Measurements from ENCODE around the gene ESYT2. TPM values are rescaled to one million over a fixed set of nuclear protein-coding genes. Genes with fewer than 3 reads are reported as not detected.
"Not testable (repeated sequence)": the region's sequence is repeated elsewhere in the genome, so short reads cannot be mapped to it uniquely, and the experiment has no call there.

ESYT2 gene
- total and polyA plus RNA-seq, 7 experiments from 2014 or later, result 46.3 to 129 (median 112) TPM

DNA sequence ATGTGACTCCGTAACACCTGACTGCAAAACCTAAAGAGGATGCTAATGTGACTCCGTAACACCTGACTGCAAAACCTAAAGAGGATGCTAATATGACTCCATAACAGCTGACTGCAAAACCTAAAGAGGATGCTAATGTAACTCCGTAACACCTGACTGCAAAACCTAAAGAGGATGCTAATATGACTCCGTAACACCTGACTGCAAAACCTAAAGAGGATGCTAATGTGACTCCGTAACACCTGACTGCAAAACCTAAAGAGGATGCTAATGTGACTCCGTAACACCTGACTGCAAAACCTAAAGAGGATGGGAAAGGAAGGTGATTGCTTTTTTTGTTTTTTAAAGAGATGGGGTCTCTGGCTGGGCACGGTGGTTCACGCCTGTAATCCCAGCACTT, 9.9 kb upstream of the ESYT2 start:
- H3K4me3 ChIP-seq (ENCODE audit: low read length); H3K4me3 Mint-ChIP-seq; H3K9me3 Mint-ChIP-seq; H3K36me3 ChIP-seq (ENCODE audit: control insufficient read depth in 2 of 3, insufficient read depth in 3 of 3, low read length in 3 of 3); H3K36me3 Mint-ChIP-seq; H3K27me3 ChIP-seq (ENCODE audit: control insufficient read depth in 2 of 2, insufficient read depth in 2 of 2, low read length in 2 of 2); H3K4me1 ChIP-seq (ENCODE audit: control insufficient read depth in 2 of 2, insufficient read depth in 2 of 2, low read length in 2 of 2); ATAC-seq; H3K27me3 Mint-ChIP-seq; H3K9me3 ChIP-seq (ENCODE audit: control insufficient read depth in 2 of 3, low read length in 3 of 3); H3K27ac ChIP-seq (ENCODE audit: low read depth, low read length); intact Hi-C loops (cut with micrococcal nuclease); CTCF ChIA-PET; POLR2A ChIA-PET; H3K27ac Mint-ChIP-seq; DNase-seq: not testable (repeated sequence)
- peaks cover 8 to 26% (median 17%) of the 10 kb centered on the region in 7 donors for H3K4me1 Mint-ChIP-seq

- DNase-seq (no peak), ATAC-seq (no peak)
- H3K4me1 Mint-ChIP-seq, result peaks cover 8 to 19% (median 13%) of the 10 kb centered on the region in 7 donors
- no peaks in the 10 kb centered on the region for H3K27me3 ChIP-seq (ENCODE audit: control insufficient read depth in 2 of 2, insufficient read depth in 2 of 2, low read length in 2 of 2)
- H3K4me3 ChIP-seq (ENCODE audit: low read length), result no peak overlapping the region
- POLR2A ChIA-PET, result no interaction called here
- intact Hi-C loops (cut with micrococcal nuclease), result no loop called here
- H3K27ac Mint-ChIP-seq, result peak overlapping the region in 2 of 9 donors; percentile 12 to 45
- no peak overlapping the region for H3K4me3 Mint-ChIP-seq
- peaks cover 0 to 3% of the 10 kb centered on the region in 2 donors for H3K4me1 ChIP-seq (ENCODE audit: control insufficient read depth in 2 of 2, insufficient read depth in 2 of 2, low read length in 2 of 2)
- H3K27ac ChIP-seq (ENCODE audit: low read depth, low read length), result no peak overlapping the region
- no peaks in the 10 kb centered on the region for H3K27me3 Mint-ChIP-seq
- no peaks in the 10 kb centered on the region for H3K9me3 Mint-ChIP-seq
- H3K36me3 ChIP-seq (ENCODE audit: control insufficient read depth in 2 of 3, insufficient read depth in 3 of 3, low read length in 3 of 3), result no peaks in the 10 kb centered on the region
- H3K36me3 Mint-ChIP-seq, result no peaks in the 10 kb centered on the region
- CTCF ChIA-PET, result no interaction called here
- no peaks in the 10 kb centered on the region for H3K9me3 ChIP-seq (ENCODE audit: control insufficient read depth in 2 of 3, low read length in 3 of 3)
Observed at GRCh38 chr7:158837790-158838637, 8.7 kb upstream of the ESYT2 start.

- Mint-ChIP-seq H3K27ac (peak overlapping the region in 1 of 9 donors; percentile 84), H3K4me1 (peaks cover 0 to 10% (median 4%) of the 10 kb centered on the region in 7 donors), H3K27me3 (peaks cover 0 to 9% (median 0%) of the 10 kb centered on the region in 5 donors), H3K4me3 (no peak overlapping the region), H3K36me3 (peaks cover 0 to 3% (median 0%) of the 10 kb centered on the region in 5 donors), H3K9me3 (no peaks in the 10 kb centered on the region)
- intact Hi-C loops (cut with micrococcal nuclease), result no loop called here
- H3K4me1 ChIP-seq (ENCODE audit: control insufficient read depth in 2 of 2, insufficient read depth in 2 of 2, low read length in 2 of 2), result no peaks in the 10 kb centered on the region
- no peak overlapping the region for H3K4me3 ChIP-seq (ENCODE audit: low read length)
- POLR2A ChIA-PET, result interaction anchor here (1.1 kb wide), 1 partner anchor 19 kb away, joined by 7 read pairs; no protein-coding TSS in a partner anchor
- no peaks in the 10 kb centered on the region for H3K27me3 ChIP-seq (ENCODE audit: control insufficient read depth in 2 of 2, insufficient read depth in 2 of 2, low read length in 2 of 2)
- H3K36me3 ChIP-seq (ENCODE audit: control insufficient read depth in 2 of 3, insufficient read depth in 3 of 3, low read length in 3 of 3), result no peaks in the 10 kb centered on the region
- no peak for ATAC-seq
- CTCF ChIA-PET, result no interaction called here
- DNase-seq, result no peak
- no peak overlapping the region for H3K27ac ChIP-seq (ENCODE audit: low read depth, low read length)
- H3K9me3 ChIP-seq (ENCODE audit: control insufficient read depth in 2 of 3, low read length in 3 of 3), result no peaks in the 10 kb centered on the region
Observed at GRCh38 chr7:158836692-158837091, 7.4 kb upstream of the ESYT2 start.

DNA sequence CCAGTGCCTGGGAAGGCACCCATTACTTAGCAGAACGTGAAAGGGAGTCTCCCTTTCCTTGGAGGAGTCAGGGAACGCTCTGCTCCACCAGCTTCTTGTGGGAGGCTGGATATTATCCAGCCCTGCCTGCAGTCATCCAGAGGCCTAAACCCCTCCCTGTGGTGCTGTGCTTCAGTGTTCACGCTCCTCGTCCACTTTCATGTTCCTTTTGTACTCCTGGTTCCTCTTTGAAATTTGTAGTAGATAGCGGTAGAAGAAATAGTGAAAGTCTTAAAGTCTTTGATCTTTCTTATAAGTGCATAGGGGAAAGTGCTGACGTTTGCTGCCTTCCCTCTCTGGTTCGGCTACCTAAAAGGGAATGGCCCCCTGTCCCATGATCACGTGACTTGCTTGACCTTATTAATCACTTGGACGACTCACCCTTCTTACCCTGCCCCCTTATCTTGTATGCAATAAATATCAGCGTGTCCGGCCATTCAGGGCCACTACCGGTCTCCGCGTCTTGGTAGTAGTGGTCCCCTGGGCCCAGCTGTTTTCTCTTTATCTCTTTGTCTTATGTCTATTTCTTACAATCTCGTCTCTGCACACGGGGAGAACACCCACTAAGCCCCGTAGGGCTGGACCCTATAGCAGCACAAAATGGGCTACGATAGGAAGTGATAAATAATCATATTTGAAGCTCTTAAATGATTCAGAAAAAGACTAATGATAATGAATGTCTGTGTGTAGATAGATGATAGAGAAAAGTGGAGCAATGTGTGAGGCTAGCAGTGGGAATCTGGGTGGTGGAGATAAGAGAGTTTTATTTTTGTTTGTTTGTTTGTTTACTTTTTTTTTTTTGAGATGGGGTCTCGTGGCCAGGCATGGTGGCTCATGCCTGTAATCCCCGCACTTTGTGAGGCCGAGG, 5.8 kb upstream of the ESYT2 start:
- Mint-ChIP-seq H3K4me3 (peak overlapping the region in 1 of 10 donors; percentile 14), H3K36me3 (peaks cover 0 to 3% (median 0%) of the 10 kb centered on the region in 5 donors), H3K4me1 (peaks cover 6 to 14% (median 10%) of the 10 kb centered on the region in 7 donors), H3K27ac (peak overlapping the region in 1 of 9 donors; percentile 4), H3K27me3 (peaks cover 0 to 11% (median 0%) of the 10 kb centered on the region in 5 donors), H3K9me3 (no peaks in the 10 kb centered on the region)
- H3K4me3 ChIP-seq (ENCODE audit: low read length), result no peak overlapping the region
- ChIA-PET CTCF (interaction anchor here (0.6 kb wide), 1 partner anchor 215 kb away, joined by 3 read pairs; no protein-coding TSS in a partner anchor), POLR2A (interaction anchor here (1.1 kb wide), 1 partner anchor 21 kb away, joined by 7 read pairs; no protein-coding TSS in a partner anchor)
- no peaks in the 10 kb centered on the region for H3K36me3 ChIP-seq (ENCODE audit: control insufficient read depth in 2 of 3, insufficient read depth in 3 of 3, low read length in 3 of 3)
- intact Hi-C loops (cut with micrococcal nuclease), result no loop called here
- H3K9me3 ChIP-seq (ENCODE audit: control insufficient read depth in 2 of 3, low read length in 3 of 3), result no peaks in the 10 kb centered on the region
- H3K4me1 ChIP-seq (ENCODE audit: control insufficient read depth in 2 of 2, insufficient read depth in 2 of 2, low read length in 2 of 2), result peaks cover 4% of the 10 kb centered on the region in 2 donors
- H3K27ac ChIP-seq (ENCODE audit: low read depth, low read length), result no peak overlapping the region
- H3K27me3 ChIP-seq (ENCODE audit: control insufficient read depth in 2 of 2, insufficient read depth in 2 of 2, low read length in 2 of 2), result no peaks in the 10 kb centered on the region
- no peak for DNase-seq
- ATAC-seq, result no peak

GRCh38 chr7:158832994-158833393, 3.7 kb upstream of the ESYT2 start:
- Histone ChIP-seq H3K27ac (ENCODE audit: low read depth, low read length) (no peak overlapping the region), H3K36me3 (ENCODE audit: control insufficient read depth in 2 of 3, insufficient read depth in 3 of 3, low read length in 3 of 3) (peaks cover 0 to 10% (median 0%) of the 10 kb centered on the region in 3 experiments), H3K4me1 (ENCODE audit: control insufficient read depth in 2 of 2, insufficient read depth in 2 of 2, low read length in 2 of 2) (peaks cover 5 to 7% of the 10 kb centered on the region in 2 donors), H3K9me3 (ENCODE audit: control insufficient read depth in 2 of 3, low read length in 3 of 3) (no peaks in the 10 kb centered on the region), H3K4me3 (ENCODE audit: low read length) (no peak overlapping the region), H3K27me3 (ENCODE audit: control insufficient read depth in 2 of 2, insufficient read depth in 2 of 2, low read length in 2 of 2) (no peaks in the 10 kb centered on the region)
- peaks cover 0 to 11% (median 0%) of the 10 kb centered on the region in 5 donors for H3K27me3 Mint-ChIP-seq
- peak overlapping the region in 2 of 9 donors; percentile 4 to 70 for H3K27ac Mint-ChIP-seq
- CTCF ChIA-PET, result no interaction called here
- DNase-seq, result no peak
- POLR2A ChIA-PET, result interaction anchor here (0.6 to 1.7 kb wide), 2 partner anchors 21 to 30 kb away, joined by 3 to 4 read pairs; no protein-coding TSS in a partner anchor
- intact Hi-C loops (cut with micrococcal nuclease), result no loop called here
- H3K4me3 Mint-ChIP-seq, result no peak overlapping the region
- no peak for ATAC-seq
- H3K9me3 Mint-ChIP-seq, result no peaks in the 10 kb centered on the region
- peaks cover 0 to 4% (median 0%) of the 10 kb centered on the region in 5 donors for H3K36me3 Mint-ChIP-seq
- H3K4me1 Mint-ChIP-seq, result peaks cover 7 to 16% (median 12%) of the 10 kb centered on the region in 7 donors

GRCh38 chr7:158831738-158832091, 2.4 kb upstream of the ESYT2 start:
- CTCF ChIA-PET, result interaction anchor here (0.6 to 0.9 kb wide), 2 partner anchors 15 to 66 kb away, joined by 3 to 4 read pairs; no protein-coding TSS in a partner anchor
- Mint-ChIP-seq H3K4me3 (peak overlapping the region in 4 of 10 donors; percentile 9 to 90 (median 26)), H3K4me1 (peaks cover 17 to 26% (median 21%) of the 10 kb centered on the region in 7 donors), H3K9me3 (no peaks in the 10 kb centered on the region), H3K27ac (peak overlapping the region in 7 of 9 donors; percentile 0 to 95 (median 72)), H3K27me3 (peaks cover 0 to 11% (median 0%) of the 10 kb centered on the region in 5 donors), H3K36me3 (peaks cover 0 to 11% (median 3%) of the 10 kb centered on the region in 5 donors)
- Histone ChIP-seq H3K9me3 (ENCODE audit: control insufficient read depth in 2 of 3, low read length in 3 of 3) (no peaks in the 10 kb centered on the region), H3K4me1 (ENCODE audit: control insufficient read depth in 2 of 2, insufficient read depth in 2 of 2, low read length in 2 of 2) (peaks cover 7 to 12% of the 10 kb centered on the region in 2 donors), H3K27me3 (ENCODE audit: control insufficient read depth in 2 of 2, insufficient read depth in 2 of 2, low read length in 2 of 2) (no peaks in the 10 kb centered on the region), H3K4me3 (ENCODE audit: low read length) (no peak overlapping the region), H3K27ac (ENCODE audit: low read depth, low read length) (no peak overlapping the region), H3K36me3 (ENCODE audit: control insufficient read depth in 2 of 3, insufficient read depth in 3 of 3, low read length in 3 of 3) (peaks cover 0 to 10% (median 0%) of the 10 kb centered on the region in 3 experiments)
- intact Hi-C loops (cut with micrococcal nuclease), result loop anchor here in 1 of 2 donors (2.0 kb wide), 1 partner anchor 49 kb away; no protein-coding TSS in a partner anchor
- POLR2A ChIA-PET, result interaction anchor here (3.0 to 4.7 kb wide), 2 partner anchors 11 to 16 kb away, joined by 19 to 27 read pairs; no protein-coding TSS in a partner anchor
- ATAC-seq (no peak), DNase-seq (no peak)
